HG03432 (cell line): Measurements from ENCODE around the gene ADAMTS1.

Source experiments
- ATAC-seq: cut with Tn5 transposase; IDR thresholded peaks from one replicate; pipeline ENCODE4 v1.9.1; 2021; ENCODE audit warnings: mild to moderate bottlenecking, moderate library complexity; ENCODE audit not compliant: unreplicated experiment

ADAMTS1 gene

GRCh38 chr21:26845759-26846035 is 488 bp upstream of the ADAMTS1 start:
- ATAC-seq, result no peak

GRCh38 chr21:26844258-26845065 is 747 bp downstream of the ADAMTS1 start:
- peak; percentile 34 for ATAC-seq

GRCh38 chr21:26843933-26844257 is 1.3 kb downstream of the ADAMTS1 start:
- no peak for ATAC-seq

DNA sequence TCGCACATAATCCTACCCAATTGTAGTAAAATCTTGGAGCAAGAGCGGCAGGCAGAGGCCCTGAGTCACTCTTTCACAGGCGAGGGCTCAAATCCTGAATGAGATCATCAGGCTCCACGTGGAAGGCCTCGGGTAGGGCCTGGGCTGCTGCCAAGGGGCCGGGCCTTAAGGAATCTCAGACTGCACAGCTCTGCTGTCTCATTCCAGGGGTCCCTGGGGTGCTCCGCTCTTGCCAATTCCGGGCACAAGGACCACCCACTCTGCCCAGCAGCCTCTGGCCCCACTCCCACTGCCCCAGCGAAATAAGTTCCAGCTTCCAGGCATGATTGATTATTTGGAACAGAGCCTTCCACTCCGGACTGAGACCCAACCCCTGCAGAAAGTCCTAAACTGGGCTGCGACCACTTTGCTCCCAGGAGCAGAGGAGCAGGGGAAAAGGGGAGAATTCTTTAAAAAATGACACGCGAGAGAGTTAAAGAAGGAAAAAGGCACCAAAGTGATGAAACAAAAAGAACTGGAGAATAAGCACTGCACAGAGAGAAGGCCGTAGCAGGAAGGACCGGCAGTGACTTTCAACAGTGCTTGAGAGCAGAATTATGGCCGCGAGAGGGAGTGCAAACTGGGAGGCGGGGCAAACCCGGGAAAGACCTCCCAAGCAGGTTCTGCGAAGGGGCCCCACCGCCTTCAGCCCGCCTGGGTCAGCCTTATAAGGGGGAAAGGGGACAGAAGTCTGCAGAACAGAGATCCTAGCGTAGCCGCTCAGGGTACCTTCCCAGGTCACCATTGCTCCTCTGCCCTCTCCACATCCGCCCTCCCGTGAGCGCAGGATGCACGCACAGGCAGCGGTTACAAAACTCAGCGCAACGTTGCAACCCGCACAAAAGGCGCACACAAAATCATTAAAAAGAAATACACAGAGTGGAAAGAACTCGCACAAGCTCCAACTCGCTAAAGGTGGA is 2.0 kb downstream of the ADAMTS1 start:
- ATAC-seq, result no peak

DNA sequence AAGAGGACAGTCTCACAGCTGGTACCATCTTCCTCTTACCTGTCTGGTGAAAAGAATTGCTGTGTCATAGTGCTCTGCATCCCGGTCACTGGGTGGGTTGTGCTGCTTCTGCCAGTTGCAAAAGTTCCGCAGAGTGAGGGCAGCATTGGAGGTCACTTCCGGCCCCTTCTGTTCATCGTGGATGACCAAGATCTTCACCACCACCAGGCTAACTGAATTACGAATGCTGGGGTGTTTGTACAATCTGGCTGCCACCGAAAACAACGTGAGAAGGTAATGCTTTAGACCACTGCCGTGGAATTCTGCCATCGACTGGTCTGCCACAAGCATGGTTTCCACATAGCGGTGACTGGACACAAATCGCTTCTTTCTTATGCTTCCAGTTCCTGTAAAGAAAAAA is 2.9 kb downstream of the ADAMTS1 start:
- no peak for ATAC-seq

DNA sequence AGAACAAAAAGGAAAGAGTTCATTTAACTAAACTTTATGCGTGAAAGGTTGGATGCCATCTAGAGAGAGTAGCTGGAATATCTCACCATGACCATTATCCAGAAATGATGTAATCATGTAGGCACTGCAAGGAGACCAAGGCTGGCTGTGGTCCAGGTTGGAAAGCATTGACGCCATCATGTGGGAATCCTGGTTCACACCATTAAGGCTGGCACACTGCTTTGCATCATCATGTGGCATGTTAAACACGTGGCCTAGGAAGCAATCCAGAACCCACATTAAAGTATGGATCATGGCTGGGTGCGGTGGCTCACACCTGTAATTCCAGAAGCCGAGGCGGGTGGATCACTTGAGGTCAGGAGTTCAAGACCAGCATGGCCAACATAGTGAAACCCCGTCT is 4.3 kb downstream of the ADAMTS1 start:
- no peak for ATAC-seq

DNA sequence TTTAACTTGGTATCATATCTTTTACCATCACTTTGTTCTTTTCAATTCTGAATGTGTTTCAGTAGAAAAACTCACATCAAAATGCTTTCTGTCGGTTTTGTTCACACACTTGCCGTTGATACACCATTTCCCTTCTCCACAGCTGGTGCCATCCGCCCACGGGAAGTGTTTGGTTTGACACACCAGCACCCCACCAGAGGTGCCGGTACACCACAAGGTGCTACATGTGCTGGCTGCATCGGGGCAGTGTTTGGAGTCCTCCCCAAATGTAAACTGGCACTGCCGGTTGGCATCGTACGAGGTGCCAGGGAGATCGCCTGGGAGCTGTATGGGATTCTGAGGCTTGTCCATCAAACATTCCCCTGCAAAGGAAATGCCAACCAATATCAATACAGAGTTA is 5.0 kb downstream of the ADAMTS1 start:
- no peak for ATAC-seq

DNA sequence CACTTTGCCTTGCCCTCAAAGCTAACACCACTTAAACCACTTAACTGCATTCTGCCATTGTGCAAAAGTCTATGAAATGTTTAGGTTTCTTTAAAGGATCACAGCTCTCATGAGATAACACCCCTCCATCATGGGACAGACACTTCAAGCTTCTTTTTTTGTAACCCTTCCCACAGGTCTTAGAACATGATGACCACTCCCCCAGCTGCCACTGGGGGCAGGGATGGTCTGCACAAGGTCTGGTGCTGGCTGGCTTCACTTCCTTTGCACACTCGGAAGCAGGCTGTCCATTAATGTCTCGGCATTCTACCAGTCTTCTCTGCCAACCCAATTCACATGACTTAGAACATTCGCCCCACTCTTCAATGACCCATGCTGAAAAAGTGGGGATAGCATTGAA is 7.7 kb downstream of the ADAMTS1 start:
- ATAC-seq, result no peak

GRCh38 chr21:26836528-26836927 is 8.7 kb downstream of the ADAMTS1 start:
- no peak for ATAC-seq

DNA sequence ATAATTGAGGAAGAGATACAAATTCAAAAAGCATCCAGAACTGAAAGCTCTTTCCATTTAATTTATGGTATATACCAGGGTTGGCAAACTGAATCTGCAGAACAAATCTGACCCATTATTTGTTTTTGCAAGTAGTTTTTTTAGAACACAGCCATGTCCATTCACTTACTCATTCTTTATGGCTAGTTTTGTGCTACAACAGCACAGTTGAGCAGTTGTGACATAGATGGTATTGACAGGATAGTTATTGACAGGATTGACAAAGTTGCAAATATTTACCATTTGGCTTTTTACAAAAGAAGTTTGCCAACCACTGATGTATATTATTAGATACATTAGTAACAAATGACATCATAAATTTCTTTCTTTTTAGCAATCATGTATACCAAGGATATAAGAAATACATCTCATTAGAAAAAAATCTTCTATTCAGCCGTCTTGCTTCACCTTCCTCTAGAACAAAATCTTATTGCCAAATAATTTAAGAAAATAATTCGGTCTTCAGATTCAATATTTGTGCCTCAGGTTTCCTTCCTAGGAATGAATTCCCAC is 9.4 kb downstream of the ADAMTS1 start:
- ATAC-seq, result no peak

- no peak for ATAC-seq
Measured at GRCh38 chr21:26835027-26835713, 10.0 kb downstream of the ADAMTS1 start.

DNA sequence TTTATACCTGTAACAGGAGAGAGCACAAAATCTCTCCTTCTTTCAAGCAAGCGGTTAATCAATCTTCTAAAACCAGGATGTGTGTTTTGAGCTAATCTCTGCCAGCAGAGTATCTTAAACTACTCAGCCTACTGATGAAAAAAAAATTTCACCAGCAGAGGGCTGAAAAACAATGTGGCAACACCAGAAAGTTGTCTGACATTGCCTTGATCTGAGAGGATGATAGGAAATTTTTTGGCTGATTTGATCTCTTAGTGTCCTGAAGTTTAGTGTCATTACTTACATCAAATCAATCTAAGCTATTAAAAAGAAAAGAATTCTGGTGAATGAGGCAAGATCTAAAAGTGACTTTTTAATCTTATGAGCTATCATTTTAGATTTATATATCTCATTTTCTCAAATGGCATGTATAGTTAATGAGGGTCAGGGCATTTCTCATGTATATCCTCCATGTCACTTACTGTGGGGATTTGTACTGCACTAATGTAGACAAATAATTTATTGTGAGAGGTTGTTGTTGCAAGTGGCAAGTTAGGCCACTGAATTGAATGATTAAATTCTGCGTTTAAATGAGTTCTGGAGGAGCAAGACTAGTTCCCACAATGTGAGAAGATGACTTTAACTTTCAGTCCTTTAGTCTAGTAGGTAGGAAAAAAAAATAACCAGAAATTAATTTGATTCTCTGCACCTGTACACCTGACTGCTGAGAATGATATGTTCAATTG is 10.9 kb downstream of the ADAMTS1 start:
- no peak for ATAC-seq

GRCh38 chr21:26833460-26833939 is 11.7 kb downstream of the ADAMTS1 start:
- ATAC-seq, result no peak

DNA sequence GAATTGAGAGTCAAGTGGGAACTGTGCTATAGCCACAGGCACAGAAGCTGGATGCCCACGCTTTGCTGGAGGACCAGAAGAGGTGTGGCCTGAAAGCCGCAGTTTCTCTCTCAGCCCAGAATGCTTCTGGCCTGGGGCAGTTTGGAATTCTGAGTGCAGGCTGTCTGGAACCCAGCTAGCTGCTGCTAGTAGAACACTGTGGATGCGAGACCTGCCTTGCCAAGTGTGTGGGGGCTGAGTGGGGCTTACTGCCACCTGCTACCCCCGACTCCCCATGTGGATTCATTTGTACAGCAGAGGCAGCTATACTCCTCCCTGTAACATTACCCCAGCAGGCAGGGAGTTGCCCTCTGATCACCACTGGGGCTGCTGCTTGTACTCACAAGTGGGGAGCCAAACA is 12.2 kb downstream of the ADAMTS1 start:
- no peak for ATAC-seq

- ATAC-seq, result no peak
Measured at GRCh38 chr21:26832546-26832945, 12.7 kb downstream of the ADAMTS1 start.

DNA sequence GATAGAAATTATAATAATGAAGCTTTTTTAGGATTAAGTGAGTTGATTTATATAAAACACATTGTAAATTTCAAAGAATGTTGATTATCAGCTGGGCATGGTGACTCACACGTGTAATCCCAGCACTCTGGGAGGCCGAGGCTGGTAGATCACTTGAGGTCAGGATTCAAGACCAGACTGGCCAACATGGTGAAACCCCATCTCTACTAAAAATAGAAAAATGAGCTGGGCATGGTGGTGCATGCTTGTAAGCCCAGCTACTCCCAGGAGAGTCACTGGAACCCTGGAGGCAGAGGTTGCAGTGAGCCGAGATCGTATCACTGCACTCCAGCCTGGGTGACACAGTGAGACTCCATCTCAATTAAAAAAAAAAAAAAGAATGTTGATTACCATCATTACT is 18.4 kb downstream of the ADAMTS1 start:
- ATAC-seq, result no peak

GRCh38 chr21:26820509-26820908 is 24.7 kb downstream of the ADAMTS1 start:
- ATAC-seq, result no peak

DNA sequence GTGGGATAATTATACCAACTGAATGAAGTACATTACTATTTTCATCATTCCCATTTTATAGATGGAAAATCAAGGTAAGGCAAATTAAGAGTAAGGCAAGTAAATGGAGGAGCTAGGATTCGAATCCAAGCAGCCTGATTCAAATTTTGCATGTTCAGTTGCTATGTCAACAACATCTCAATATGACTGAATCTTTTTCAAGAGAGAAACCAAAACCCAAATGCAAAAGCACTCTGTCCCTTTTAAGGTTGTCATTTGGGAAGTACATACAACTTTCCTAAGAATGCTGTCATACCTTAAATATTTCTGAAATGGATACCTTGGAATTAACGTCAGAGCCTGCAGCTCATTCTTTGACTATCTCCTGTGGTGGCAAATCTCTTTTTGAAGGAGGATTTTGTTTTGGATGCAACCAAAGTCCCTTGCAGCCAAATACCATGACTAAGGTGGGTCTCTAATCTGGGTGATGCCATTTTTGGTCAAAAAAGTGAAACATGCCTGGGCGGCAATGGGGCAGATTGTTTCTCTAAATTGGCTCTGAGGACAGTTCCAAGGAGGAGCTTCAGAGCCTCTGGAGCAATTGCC is 25.4 kb downstream of the ADAMTS1 start:
- ATAC-seq, result no peak

- no peak for ATAC-seq
Measured at GRCh38 chr21:26818906-26819305, 26.3 kb downstream of the ADAMTS1 start.

- no peak for ATAC-seq
Measured at GRCh38 chr21:26815197-26815596, 30.0 kb downstream of the ADAMTS1 start.
